ENCODE data around the gene HAVCR2.

- no peak for TF ChIP-seq EZH2phosphoT487 (IDR thresholded peaks at IDR 0.05; ENCODE audit: insufficient read depth, low read depth)
- no peak for TF ChIP-seq EZH2 (IDR thresholded peaks at IDR 0.05; ENCODE audit: insufficient read depth, poor library complexity, severe bottlenecking)
Measured at GRCh38 chr5:157068785-157069184, 40.1 kb downstream of the HAVCR2 start.

All from GM23248 (cell line).